ENCODE data around the gene RNF8.
"Not testable (repeated sequence)": the region's sequence is repeated elsewhere in the genome, so short reads cannot be mapped to it uniquely, and the experiment has no call there.

RNF8 gene

DNA sequence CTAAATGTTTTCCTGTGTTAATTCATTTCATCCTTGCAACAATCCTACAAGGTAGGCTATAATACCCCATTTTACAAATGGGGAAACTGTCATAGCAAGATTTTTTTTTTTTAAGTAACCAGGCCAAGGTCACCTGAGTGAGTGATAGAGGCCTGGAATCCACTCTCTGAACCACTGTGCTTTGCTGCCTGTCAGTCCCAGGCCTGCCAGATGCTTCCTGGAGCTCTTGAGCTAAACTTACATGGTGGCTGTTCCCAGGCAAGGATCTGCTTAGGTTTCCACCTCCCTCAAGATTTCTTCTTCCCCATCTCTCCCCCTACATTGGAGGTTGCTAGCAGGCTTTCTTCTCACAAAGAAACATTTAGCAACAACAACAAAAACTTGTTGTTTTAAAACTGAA, 32.7 kb upstream of the RNF8 start:
- no peak for DNase-seq (ENCODE audit: low spot score)
- TF ChIP-seq, protein P1, sequence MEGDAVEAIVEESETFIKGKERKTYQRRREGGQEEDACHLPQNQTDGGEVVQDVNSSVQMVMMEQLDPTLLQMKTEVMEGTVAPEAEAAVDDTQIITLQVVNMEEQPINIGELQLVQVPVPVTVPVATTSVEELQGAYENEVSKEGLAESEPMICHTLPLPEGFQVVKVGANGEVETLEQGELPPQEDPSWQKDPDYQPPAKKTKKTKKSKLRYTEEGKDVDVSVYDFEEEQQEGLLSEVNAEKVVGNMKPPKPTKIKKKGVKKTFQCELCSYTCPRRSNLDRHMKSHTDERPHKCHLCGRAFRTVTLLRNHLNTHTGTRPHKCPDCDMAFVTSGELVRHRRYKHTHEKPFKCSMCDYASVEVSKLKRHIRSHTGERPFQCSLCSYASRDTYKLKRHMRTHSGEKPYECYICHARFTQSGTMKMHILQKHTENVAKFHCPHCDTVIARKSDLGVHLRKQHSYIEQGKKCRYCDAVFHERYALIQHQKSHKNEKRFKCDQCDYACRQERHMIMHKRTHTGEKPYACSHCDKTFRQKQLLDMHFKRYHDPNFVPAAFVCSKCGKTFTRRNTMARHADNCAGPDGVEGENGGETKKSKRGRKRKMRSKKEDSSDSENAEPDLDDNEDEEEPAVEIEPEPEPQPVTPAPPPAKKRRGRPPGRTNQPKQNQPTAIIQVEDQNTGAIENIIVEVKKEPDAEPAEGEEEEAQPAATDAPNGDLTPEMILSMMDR (IDR thresholded peaks at IDR 0.05; ENCODE audit: borderline replicate concordance, control extremely low read depth, extremely low read depth, insufficient read depth, missing control alignments), result no peak
- in situ Hi-C loops (cut with MboI; ENCODE audit: low sequenced_read_pairs, unreplicated experiment), result no loop called here

DNA sequence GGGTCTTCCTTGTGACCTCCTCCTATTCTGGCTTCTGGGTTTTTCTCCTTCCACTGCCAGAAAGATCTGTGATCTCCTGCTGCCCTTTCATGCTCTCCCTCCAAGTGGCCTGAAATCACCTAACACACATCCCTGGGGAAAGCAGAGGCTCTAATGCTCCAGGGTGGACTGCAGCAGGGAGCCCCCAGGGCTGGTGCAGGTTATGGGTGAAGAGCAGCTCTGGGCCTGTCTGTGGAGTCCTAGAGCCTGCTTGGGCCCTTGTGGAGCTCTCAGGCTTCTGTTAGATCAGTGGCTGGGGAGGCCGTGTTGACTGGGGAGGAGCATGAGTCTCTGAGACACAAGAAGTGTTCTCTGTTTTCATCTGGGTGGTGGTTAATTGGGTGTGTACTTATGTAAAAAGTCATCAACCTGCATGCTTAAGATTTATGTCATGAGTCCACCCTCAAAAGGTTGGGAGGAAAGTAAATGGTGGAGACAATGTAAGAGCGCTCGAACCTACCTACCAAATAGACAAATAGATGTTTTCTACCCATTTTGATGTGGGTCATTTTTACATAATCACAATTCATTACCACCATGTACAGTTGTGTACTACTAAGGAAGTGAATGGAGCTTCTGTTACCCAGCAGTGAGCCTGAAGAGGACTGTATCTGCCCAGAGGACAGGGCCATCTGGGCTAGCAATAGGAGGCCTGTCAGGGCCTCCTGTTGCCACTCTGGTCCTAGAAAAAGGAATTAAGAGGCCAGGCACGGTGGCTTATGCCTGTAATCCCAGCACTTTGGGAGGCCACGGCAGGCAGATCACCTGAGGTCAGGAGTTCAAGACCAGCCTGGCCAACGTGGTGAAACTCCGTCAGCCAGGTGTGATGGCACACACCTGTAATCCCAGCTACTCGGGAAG, 32.0 kb upstream of the RNF8 start:
- in situ Hi-C loops (cut with MboI; ENCODE audit: low sequenced_read_pairs, unreplicated experiment), result no loop called here
- TF ChIP-seq, protein P1 (IDR thresholded peaks at IDR 0.05; ENCODE audit: borderline replicate concordance, control extremely low read depth, extremely low read depth, insufficient read depth, missing control alignments), result no peak
- no peak for DNase-seq (ENCODE audit: low spot score)

DNA sequence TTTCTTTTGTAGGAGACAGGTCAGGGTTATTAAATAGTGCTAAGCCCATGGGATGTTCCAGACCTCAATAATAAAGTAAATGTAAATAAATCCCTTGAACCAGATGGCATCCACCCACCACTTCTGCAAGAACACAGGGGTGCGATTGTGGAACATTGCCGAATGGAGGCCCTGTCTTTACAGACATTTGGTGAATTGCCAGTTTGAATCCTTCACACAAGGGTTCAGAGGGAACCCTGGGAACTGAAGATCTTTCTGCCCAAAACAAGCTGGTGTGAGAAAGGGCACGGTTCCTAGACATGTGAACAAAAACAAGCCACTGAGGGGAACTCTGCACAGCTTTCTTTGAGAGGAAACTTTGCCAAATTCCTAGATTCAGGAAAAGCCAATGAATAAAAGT, 30.2 kb upstream of the RNF8 start:
- in situ Hi-C loops (cut with MboI; ENCODE audit: low sequenced_read_pairs, unreplicated experiment), result no loop called here
- no peak for DNase-seq (ENCODE audit: low spot score)

DNA sequence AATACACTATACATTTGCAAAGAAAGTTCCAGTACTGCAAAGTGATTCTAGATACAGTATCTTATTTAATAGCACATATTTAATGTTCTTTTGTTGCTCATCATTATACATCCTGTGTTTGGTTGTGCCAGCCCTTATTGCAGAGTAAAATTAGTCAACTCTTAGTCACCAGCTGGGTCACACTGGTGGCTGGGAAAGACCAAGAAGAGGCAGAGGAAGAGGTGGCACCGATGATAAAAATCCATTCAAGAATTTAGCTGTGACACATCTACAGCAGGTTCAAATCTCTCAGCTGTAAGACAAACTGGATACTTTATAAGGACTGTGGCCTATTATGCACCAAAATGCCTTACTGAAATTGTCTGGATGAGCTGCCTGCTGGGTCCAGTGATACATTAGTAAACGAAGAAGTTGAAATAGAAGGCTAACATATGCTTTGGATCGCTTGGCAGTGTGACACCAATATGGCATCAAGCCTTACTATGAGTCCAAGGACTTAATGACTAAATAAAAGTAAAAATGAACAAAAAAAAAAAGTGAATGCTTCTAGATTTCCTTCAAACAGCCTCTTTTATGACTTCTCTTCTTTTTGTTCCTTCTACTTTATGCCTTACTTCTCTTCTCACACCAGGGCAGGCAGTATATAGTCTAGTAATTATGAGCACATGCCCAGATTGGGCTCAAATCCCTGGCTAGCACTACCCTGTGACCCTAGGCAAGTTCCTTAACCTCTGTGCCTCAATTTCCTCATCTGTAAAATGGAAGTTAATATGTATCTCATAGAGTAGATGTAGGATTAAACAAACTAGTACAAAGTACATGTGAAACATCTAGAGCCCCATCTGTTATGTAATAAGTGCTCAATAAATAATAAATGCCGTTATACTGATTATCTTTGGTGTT, 29.4 kb upstream of the RNF8 start:
- in situ Hi-C loops (cut with MboI; ENCODE audit: low sequenced_read_pairs, unreplicated experiment), result no loop called here
- TF ChIP-seq, protein P1 (IDR thresholded peaks at IDR 0.05; ENCODE audit: borderline replicate concordance, control extremely low read depth, extremely low read depth, insufficient read depth, missing control alignments), result no peak
- DNase-seq (ENCODE audit: low spot score), result no peak

More for the DNA sequence above, 30.2 kb upstream of the RNF8 start:
- TF ChIP-seq, protein P1 (IDR thresholded peaks at IDR 0.05; ENCODE audit: borderline replicate concordance, control extremely low read depth, extremely low read depth, insufficient read depth, missing control alignments), result no peak

DNA sequence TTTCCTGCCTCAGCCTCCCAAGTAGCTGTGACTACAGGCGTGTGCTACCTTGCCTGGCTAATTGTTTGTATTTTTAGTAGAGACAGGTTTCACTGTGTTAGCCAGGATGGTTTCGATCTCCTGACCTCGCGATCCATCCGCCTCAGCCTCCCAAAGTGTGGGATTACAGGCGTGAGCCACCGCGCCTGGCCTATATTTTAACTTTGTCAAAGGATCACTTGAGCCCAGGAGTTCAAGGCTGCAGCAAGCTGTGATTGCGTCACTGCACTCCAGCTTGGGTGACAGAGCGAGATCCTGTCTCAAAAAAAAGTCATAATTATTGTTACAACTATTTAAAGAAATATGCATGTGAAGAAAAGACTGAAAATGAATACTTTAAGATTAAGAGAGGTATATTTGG, 23.4 kb upstream of the RNF8 start:
- DNase-seq (ENCODE audit: low spot score); in situ Hi-C loops (cut with MboI; ENCODE audit: low sequenced_read_pairs, unreplicated experiment): not testable (repeated sequence)

DNA sequence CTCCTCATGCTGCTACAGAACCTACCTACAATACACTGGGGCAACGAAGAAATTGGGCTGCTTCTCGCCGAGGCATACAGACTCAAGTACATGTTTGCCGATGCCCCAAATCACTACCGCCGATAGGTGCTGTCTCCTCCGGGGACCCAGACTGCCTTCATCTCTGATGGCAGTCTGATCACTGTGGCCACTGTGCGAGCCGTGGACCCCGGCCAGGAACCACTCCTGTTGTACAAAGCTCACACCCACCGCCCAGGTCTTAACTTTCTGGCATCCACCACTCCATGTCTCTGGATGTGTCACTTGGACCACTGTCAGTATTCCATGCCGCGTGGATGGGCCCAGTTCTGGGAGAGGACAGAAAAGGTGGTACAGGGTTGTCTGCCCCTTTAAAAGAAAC, 22.7 kb upstream of the RNF8 start:
- in situ Hi-C loops (cut with MboI; ENCODE audit: low sequenced_read_pairs, unreplicated experiment), result no loop called here
- DNase-seq (ENCODE audit: low spot score), result no peak
- TF ChIP-seq, protein P1 (IDR thresholded peaks at IDR 0.05; ENCODE audit: borderline replicate concordance, control extremely low read depth, extremely low read depth, insufficient read depth, missing control alignments), result no peak
